Measurements from ENCODE around the gene SPAG6.

DNA sequence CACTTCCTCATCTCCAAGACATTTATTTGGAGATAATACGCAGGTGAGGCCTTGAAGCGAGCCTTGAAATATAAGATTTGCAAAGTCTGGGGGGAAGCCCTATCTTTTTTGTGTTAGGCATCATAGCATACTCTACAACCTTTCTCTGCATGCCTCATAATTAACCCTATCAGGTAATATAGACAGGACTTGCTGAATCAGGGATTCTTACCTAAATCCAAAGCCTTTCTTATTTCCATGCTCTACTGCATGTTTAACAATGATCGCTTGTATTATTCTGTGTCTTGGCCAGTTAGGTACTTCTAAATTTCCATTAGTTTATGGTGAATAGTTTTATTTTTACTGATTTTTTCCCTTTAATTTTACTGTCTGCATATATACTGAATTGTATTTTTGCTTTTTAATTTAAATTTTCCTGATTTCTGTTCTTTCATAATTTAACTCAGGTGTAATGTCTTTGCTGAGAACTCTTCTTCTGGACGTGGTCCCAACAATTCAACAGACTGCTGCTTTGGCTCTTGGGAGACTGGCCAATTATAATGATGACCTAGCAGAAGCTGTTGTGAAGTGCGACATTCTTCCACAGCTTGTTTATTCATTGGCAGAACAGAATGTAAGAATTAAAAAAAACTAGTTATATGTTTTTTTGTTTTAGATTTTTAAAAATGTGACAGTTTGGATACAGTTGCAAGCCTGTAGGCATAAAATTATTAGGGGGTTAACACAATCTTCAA is 19.3 kb downstream of the SPAG6 start:
- TF ChIP-seq CTCF (IDR thresholded peaks at IDR 0.05) = no peak
- TF ChIP-seq, protein P1, sequence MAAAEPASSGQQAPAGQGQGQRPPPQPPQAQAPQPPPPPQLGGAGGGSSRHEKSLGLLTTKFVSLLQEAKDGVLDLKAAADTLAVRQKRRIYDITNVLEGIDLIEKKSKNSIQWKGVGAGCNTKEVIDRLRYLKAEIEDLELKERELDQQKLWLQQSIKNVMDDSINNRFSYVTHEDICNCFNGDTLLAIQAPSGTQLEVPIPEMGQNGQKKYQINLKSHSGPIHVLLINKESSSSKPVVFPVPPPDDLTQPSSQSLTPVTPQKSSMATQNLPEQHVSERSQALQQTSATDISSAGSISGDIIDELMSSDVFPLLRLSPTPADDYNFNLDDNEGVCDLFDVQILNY (CRISPR knock-in tag; IDR thresholded peaks at IDR 0.05) = no peak
- no peak for TF ChIP-seq ZNF219 (CRISPR knock-in tag; IDR thresholded peaks at IDR 0.05; ENCODE audit: borderline replicate concordance)
- no peak for TF ChIP-seq MXD4 (CRISPR knock-in tag; IDR thresholded peaks at IDR 0.05; ENCODE audit: borderline replicate concordance)
- TF ChIP-seq JUN (CRISPR knock-in tag; IDR thresholded peaks at IDR 0.05) = no peak
- TF ChIP-seq ELF4 (CRISPR knock-in tag; IDR thresholded peaks at IDR 0.05; ENCODE audit: low read depth) = no peak
- TF ChIP-seq, protein P2, sequence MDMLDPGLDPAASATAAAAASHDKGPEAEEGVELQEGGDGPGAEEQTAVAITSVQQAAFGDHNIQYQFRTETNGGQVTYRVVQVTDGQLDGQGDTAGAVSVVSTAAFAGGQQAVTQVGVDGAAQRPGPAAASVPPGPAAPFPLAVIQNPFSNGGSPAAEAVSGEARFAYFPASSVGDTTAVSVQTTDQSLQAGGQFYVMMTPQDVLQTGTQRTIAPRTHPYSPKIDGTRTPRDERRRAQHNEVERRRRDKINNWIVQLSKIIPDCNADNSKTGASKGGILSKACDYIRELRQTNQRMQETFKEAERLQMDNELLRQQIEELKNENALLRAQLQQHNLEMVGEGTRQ (CRISPR knock-in tag; IDR thresholded peaks at IDR 0.05) = no peak
- TF ChIP-seq MAX (CRISPR knock-in tag; IDR thresholded peaks at IDR 0.05) = no peak
- TF ChIP-seq CREB1 (CRISPR knock-in tag; IDR thresholded peaks at IDR 0.05) = no peak
- TF ChIP-seq FOXK1 (CRISPR knock-in tag; IDR thresholded peaks at IDR 0.05) = no peak
- TF ChIP-seq, protein P3, sequence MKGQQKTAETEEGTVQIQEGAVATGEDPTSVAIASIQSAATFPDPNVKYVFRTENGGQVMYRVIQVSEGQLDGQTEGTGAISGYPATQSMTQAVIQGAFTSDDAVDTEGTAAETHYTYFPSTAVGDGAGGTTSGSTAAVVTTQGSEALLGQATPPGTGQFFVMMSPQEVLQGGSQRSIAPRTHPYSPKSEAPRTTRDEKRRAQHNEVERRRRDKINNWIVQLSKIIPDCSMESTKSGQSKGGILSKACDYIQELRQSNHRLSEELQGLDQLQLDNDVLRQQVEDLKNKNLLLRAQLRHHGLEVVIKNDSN (CRISPR knock-in tag; IDR thresholded peaks at IDR 0.05) = no peak
- TF ChIP-seq, protein P4, sequence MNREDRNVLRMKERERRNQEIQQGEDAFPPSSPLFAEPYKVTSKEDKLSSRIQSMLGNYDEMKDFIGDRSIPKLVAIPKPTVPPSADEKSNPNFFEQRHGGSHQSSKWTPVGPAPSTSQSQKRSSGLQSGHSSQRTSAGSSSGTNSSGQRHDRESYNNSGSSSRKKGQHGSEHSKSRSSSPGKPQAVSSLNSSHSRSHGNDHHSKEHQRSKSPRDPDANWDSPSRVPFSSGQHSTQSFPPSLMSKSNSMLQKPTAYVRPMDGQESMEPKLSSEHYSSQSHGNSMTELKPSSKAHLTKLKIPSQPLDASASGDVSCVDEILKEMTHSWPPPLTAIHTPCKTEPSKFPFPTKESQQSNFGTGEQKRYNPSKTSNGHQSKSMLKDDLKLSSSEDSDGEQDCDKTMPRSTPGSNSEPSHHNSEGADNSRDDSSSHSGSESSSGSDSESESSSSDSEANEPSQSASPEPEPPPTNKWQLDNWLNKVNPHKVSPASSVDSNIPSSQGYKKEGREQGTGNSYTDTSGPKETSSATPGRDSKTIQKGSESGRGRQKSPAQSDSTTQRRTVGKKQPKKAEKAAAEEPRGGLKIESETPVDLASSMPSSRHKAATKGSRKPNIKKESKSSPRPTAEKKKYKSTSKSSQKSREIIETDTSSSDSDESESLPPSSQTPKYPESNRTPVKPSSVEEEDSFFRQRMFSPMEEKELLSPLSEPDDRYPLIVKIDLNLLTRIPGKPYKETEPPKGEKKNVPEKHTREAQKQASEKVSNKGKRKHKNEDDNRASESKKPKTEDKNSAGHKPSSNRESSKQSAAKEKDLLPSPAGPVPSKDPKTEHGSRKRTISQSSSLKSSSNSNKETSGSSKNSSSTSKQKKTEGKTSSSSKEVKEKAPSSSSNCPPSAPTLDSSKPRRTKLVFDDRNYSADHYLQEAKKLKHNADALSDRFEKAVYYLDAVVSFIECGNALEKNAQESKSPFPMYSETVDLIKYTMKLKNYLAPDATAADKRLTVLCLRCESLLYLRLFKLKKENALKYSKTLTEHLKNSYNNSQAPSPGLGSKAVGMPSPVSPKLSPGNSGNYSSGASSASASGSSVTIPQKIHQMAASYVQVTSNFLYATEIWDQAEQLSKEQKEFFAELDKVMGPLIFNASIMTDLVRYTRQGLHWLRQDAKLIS (CRISPR knock-in tag; IDR thresholded peaks at IDR 0.05; ENCODE audit: borderline replicate concordance) = no peak
- TF ChIP-seq EMX1 (CRISPR knock-in tag; IDR thresholded peaks at IDR 0.05) = no peak

Measured in WTC11 (cell line).